Measurements from ENCODE around the gene C1S.

GRCh38 chr12:7017870-7018349, 42.6 kb upstream of the C1S start:
- TF ChIP-seq CTCF (conservative IDR thresholded peaks at IDR 0.05) (no peak), EZH2 (IDR thresholded peaks at IDR 0.05; ENCODE audit: low read depth) (no peak)
